ENCODE results near the gene RPF1.
"Not testable (repeated sequence)": the region's sequence is repeated elsewhere in the genome, so short reads cannot be mapped to it uniquely, and the experiment has no call there.

Gene RPF1

GRCh38 chr1:84478876-84479868 lies at the start of gene RPF1:
RPF1 (plus strand) TSS chr1:84479266; CDS start chr1:84479282, 16 bp downstream.
- FAIRE-seq: no peak

- no peak for FAIRE-seq
Measured at GRCh38 chr1:84430546-84430945, 48.5 kb upstream of the RPF1 start.

GRCh38 chr1:84433258-84434080 lies 45.6 kb upstream of the RPF1 start:
- FAIRE-seq: peak; percentile 93

GRCh38 chr1:84434081-84434769 lies 44.8 kb upstream of the RPF1 start:
- FAIRE-seq: no peak

- FAIRE-seq: no peak
Measured at GRCh38 chr1:84434801-84435549, 44.1 kb upstream of the RPF1 start.

GRCh38 chr1:84436876-84437655 lies 42.0 kb upstream of the RPF1 start:
- FAIRE-seq: no peak

- peak; percentile 84 for FAIRE-seq
Measured at GRCh38 chr1:84442256-84442655, 36.8 kb upstream of the RPF1 start.

GRCh38 chr1:84442747-84443646 lies 36.1 kb upstream of the RPF1 start:
- not testable (repeated sequence) for FAIRE-seq

GRCh38 chr1:84448704-84449103 lies 30.4 kb upstream of the RPF1 start:
- not testable (repeated sequence) for FAIRE-seq

- FAIRE-seq: no peak
Measured at GRCh38 chr1:84450910-84451309, 28.2 kb upstream of the RPF1 start.

GRCh38 chr1:84452436-84452835 lies 26.6 kb upstream of the RPF1 start:
- FAIRE-seq: no peak

GRCh38 chr1:84462118-84462517 lies 16.9 kb upstream of the RPF1 start:
- FAIRE-seq: no peak

- FAIRE-seq: no peak
Measured at GRCh38 chr1:84467298-84467697, 11.8 kb upstream of the RPF1 start.

GRCh38 chr1:84476225-84476624 lies 2.8 kb upstream of the RPF1 start:
- no peak for FAIRE-seq

GRCh38 chr1:84479998-84480397 lies 932 bp downstream of the RPF1 start:
- no peak for FAIRE-seq

- FAIRE-seq: no peak
Measured at GRCh38 chr1:84480650-84481049, 1.6 kb downstream of the RPF1 start.

- no peak for FAIRE-seq
Measured at GRCh38 chr1:84481317-84481716, 2.3 kb downstream of the RPF1 start.

GRCh38 chr1:84488107-84488506 lies 9.0 kb downstream of the RPF1 start:
- FAIRE-seq: no peak

GRCh38 chr1:84489766-84490165 lies 10.7 kb downstream of the RPF1 start:
- no peak for FAIRE-seq

- FAIRE-seq: no peak
Measured at GRCh38 chr1:84492726-84493125, 13.7 kb downstream of the RPF1 start.

Data from endometrium (tissue), 2 donors.